Measurements from ENCODE around the gene FUZ.

- TF ChIP-seq CTCF (IDR thresholded peaks at IDR 0.05) (no peak), POLR2A (IDR thresholded peaks at IDR 0.05) (no peak)
Measured at GRCh38 chr19:49799271-49799797, 13.8 kb downstream of the FUZ start.
